ENCODE results near the gene FOXS1.

DNA sequence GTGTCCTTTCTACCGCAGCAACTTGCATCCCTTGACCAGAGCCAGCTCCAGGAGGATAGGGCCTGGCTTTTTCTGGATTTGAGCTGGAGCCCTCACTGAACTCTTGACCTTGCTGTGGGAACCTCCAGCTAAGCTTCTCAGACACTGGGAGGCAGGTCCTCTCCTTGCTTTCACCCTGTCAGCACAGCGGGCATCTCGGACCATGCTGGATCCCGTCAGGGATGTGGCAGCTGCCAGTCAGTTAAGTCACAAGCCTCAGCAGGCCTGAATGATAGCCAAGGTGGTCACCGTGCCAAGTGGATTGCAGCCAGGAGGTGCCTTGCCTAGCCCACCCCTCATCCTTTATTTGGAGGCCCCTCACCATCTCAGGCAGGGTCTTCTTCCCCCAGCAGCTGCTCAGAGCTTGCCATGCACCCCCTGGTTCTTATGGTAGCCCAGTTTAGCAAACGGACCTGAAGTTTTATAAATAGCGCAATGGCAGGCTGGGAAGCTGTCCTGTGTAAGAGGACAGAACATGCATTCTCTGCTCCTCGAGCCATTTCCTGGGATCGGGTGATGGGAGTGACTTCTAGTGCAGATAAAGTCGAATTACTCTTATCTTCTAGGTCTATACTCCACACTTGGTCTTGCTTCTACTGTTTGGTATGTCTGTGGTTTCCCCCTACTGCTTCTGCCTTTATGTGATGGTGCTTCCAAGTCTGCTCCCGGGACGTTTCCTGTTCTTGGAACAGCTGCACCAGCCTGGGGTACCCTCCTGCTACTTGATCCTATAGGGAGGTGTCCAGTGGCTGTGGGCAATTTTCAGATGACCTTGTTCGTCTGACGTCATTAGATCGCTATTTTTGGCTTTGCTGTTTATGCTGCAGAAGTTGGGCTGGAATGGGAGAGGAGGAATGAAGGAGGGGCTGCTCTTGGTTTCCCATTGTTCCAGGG is 33.3 kb downstream of the FOXS1 start:
- no peak for TF ChIP-seq L3MBTL2 (conservative IDR thresholded peaks at IDR 0.05)
- TF ChIP-seq FOXM1 (IDR thresholded peaks at IDR 0.05; ENCODE audit: borderline replicate concordance), result no peak
- no peak for TF ChIP-seq SP1 (IDR thresholded peaks at IDR 0.05)

Data from HEK293T (cell line).